B cell (primary cell): ENCODE data around the gene TBCD. TPM values are rescaled to one million over a fixed set of nuclear protein-coding genes. Genes with fewer than 3 reads are reported as not detected.

Experiments
- ATAC-seq: fragments of 200-7000 bp; cut with Tn5 transposase; one replicate; pipeline ENCODE4 v1.10.0; 2021; ENCODE audit warnings: low read depth, mild to moderate bottlenecking, moderate number of reproducible peaks, moderate library complexity
- CTCF ChIA-PET: fragments of 350-600 bp; sonication (Branson Sonifier 250); formaldehyde crosslinking; loops from one replicate; lab custom pipeline; 2021; ENCODE audit warnings: antibody characterized with exemption, inconsistent platforms; lab: Charles Lee
- POLR2A ChIA-PET: fragments of 350-600 bp; sonication (Branson Sonifier 250); formaldehyde crosslinking; loops from one replicate; lab custom pipeline; 2021; ENCODE audit warnings: antibody characterized with exemption; lab: Charles Lee
- DNase-seq: peaks from one replicate; pipeline ENCODE4 v3.0.0; 2013
- H2AFZ ChIP-seq: 2 replicates; pipeline ENCODE4 v1.6.1; 2012; ENCODE audit warnings: mild to moderate bottlenecking, low read depth, low read length; ENCODE audit not compliant: insufficient read depth, poor library complexity, severe bottlenecking
- H3K27ac ChIP-seq, 2 donors: 1 replicate in 1 of 2; 2 replicates in 1 of 2; pipeline ENCODE4 v1.5.1; 2012 to 2013; ENCODE audit warnings: low read length in 2 of 2, mild to moderate bottlenecking in 2 of 2, moderate library complexity in 1 of 2
- H3K27me3 ChIP-seq, 4 experiments: fragments of 200-600 bp in 1 of 4; sonication (generic) in 1 of 4; replicated peaks in 1 of 4; 1 replicate in 2 of 4; 2 replicates in 2 of 4; pipeline versions ENCODE4 v1.6.1 to v1.7.0; 2013 to 2016; ENCODE audit warnings: low read length in 3 of 4, mild to moderate bottlenecking in 2 of 4, mixed read lengths in 1 of 4, moderate library complexity in 1 of 4; ENCODE audit not compliant: insufficient read depth in 4 of 4, control insufficient read depth in 3 of 4; ENCODE audit errors: control extremely low read depth in 1 of 4
- H3K36me3 ChIP-seq, 2 experiments: replicated peaks in 1 of 2; 1 replicate in 1 of 2; 2 replicates in 1 of 2; pipeline versions ENCODE4 v1.6.1 to v1.7.1; 2013; ENCODE audit warnings: low read length in 1 of 2; ENCODE audit not compliant: insufficient read depth in 2 of 2, control insufficient read depth in 1 of 2; ENCODE audit errors: control extremely low read depth in 1 of 2, extremely low read depth in 1 of 2
- H3K4me1 ChIP-seq, 2 donors: fragments of 200-600 bp in 1 of 2; sonication (generic) in 1 of 2; 1 replicate in 1 of 2; 2 replicates in 1 of 2; pipeline versions ENCODE4 v1.5.1 to v1.6.1; 2013 to 2017; ENCODE audit warnings: low read length in 2 of 2; ENCODE audit not compliant: control insufficient read depth in 2 of 2, insufficient read depth in 2 of 2
- H3K4me2 ChIP-seq: replicated peaks from 2 replicates; pipeline ENCODE3; 2012; ENCODE audit warnings: mild to moderate bottlenecking, low read depth, low read length; ENCODE audit not compliant: poor library complexity, severe bottlenecking
- H3K4me3 ChIP-seq, 5 experiments: fragments of 200-600 bp in 1 of 5; sonication (generic) in 1 of 5; 1 replicate in 3 of 5; 2 replicates in 2 of 5; pipeline versions ENCODE4 v1.5.1 to v1.7.0; 2011 to 2016; ENCODE audit warnings: low read length in 4 of 5, mild to moderate bottlenecking in 4 of 5, low read depth in 2 of 5, control low read depth in 1 of 5, moderate library complexity in 1 of 5; ENCODE audit not compliant: insufficient read depth in 1 of 5; ENCODE audit errors: control extremely low read depth in 1 of 5, extremely low read depth in 1 of 5
- H3K79me2 ChIP-seq: fragments of 200-600 bp; sonication (generic); one replicate; pipeline ENCODE4 v1.6.0; 2016; ENCODE audit warnings: low read length; ENCODE audit not compliant: control insufficient read depth, insufficient read depth
- H3K9ac ChIP-seq: fragments of 200-600 bp; sonication (generic); 2 replicates; pipeline ENCODE4 v1.6.1; 2017; ENCODE audit warnings: mild to moderate bottlenecking, low read length, moderate library complexity
- H3K9me3 ChIP-seq, 3 donors: one replicate each; pipeline versions ENCODE4 v1.6.1 to v1.7.1; 2013; ENCODE audit warnings: low read length in 2 of 3; ENCODE audit not compliant: control insufficient read depth in 2 of 3, insufficient read depth in 1 of 3; ENCODE audit errors: control extremely low read depth in 1 of 3
- H4K20me1 ChIP-seq: 2 replicates; pipeline ENCODE4 v1.6.0; 2012; ENCODE audit warnings: mild to moderate bottlenecking, low read length; ENCODE audit not compliant: insufficient read depth, control insufficient read depth, poor library complexity, severe bottlenecking
- H3K27ac Mint-ChIP-seq: one replicate; pipeline ENCODE4 v1.8.0; 2021; ENCODE audit warnings: mixed read lengths
- H3K27me3 Mint-ChIP-seq: one replicate; pipeline ENCODE4 v1.8.0; 2021; ENCODE audit warnings: mixed read lengths
- H3K4me1 Mint-ChIP-seq: one replicate; pipeline ENCODE4 v1.8.0; 2021; ENCODE audit warnings: mixed read lengths
- H3K4me3 Mint-ChIP-seq: one replicate; pipeline ENCODE4 v1.8.0; 2021; ENCODE audit warnings: mixed read lengths
- H3K9me3 Mint-ChIP-seq: one replicate; pipeline ENCODE4 v1.8.0; 2022; ENCODE audit warnings: mixed read lengths; ENCODE audit not compliant: insufficient read depth
- CTCF ChIP-seq: fragments of 200-600 bp; IDR thresholded peaks from one replicate; pipeline ENCODE4 v1.8.0; 2022; ENCODE audit warnings: antibody characterized with exemption, mild to moderate bottlenecking
- EZH2 ChIP-seq: IDR thresholded peaks from 2 replicates; pipeline ENCODE4 v1.6.1; 2012; ENCODE audit warnings: borderline replicate concordance, low read depth, mild to moderate bottlenecking, moderate library complexity, low read length; ENCODE audit not compliant: insufficient read depth, poor library complexity, severe bottlenecking
- WGBS: methylation state at CpG from one replicate; pipeline ENCODE4 v1.1.5; 2013; ENCODE audit warnings: missing lambda C conversion rate; ENCODE audit not compliant: insufficient coverage; 5-methylcytosine and 5-hydroxymethylcytosine counted together
- intact Hi-C: fragments of 100-400 bp; cut with micrococcal nuclease; formaldehyde crosslinking; loops from one replicate; pipeline ENCODE4 v1.10.0; 2022
- polyA plus RNA-seq: library from polyadenylated mRNA; depleted of rRNA; stranded (reverse); fragments of >200 nt; gene quantifications from 2 replicates; pipeline ENCODE4 v1.2.3, GENCODE V29; 2012
- total RNA-seq, 2 donors: library from RNA; stranded (reverse); fragments of 120-200 nt in 1 of 2; gene quantifications; 1 replicate in 1 of 2; 2 replicates in 1 of 2; pipeline versions ENCODE4 v1.2.3 to v1.2.4, GENCODE V29; 2013 to 2022

The TBCD gene
- total and polyA plus RNA-seq, 2 donors (not counting 1 experiment from before 2014, with no cell fraction given): 60.8 to 101 TPM

GRCh38 chr17:82889496-82890338 lies 137.9 kb downstream of the TBCD start:
- TF ChIP-seq EZH2 (no peak), CTCF (no peak)
- POLR2A ChIA-PET: interaction anchor here (0.6 kb wide), 1 partner anchor 132 kb away, joined by 4 read pairs; no protein-coding TSS in a partner anchor
- 97% methylated on average over 21 of the region's 28 CpGs for WGBS
- ATAC-seq: no peak
- H3K27me3 ChIP-seq: no peaks in the 10 kb centered on the region
- intact Hi-C loops: no loop called here
- H4K20me1 ChIP-seq: no peaks in the 10 kb centered on the region
- H3K4me3 Mint-ChIP-seq: no peak overlapping the region
- H3K4me1 ChIP-seq: peaks cover 46 to 57% of the 10 kb centered on the region in 2 donors
- no peaks in the 10 kb centered on the region for H3K9me3 Mint-ChIP-seq
- DNase-seq: no peak
- H3K27ac Mint-ChIP-seq: no peak overlapping the region
- no peak overlapping the region for H3K4me2 ChIP-seq
- CTCF ChIA-PET: no interaction called here
- no peaks in the 10 kb centered on the region for H3K9me3 ChIP-seq
- H3K27me3 Mint-ChIP-seq: no peaks in the 10 kb centered on the region
- H3K4me3 ChIP-seq: no peak overlapping the region
- no peak overlapping the region for H3K9ac ChIP-seq
- H3K4me1 Mint-ChIP-seq: peaks cover 48% of the 10 kb centered on the region
- no peaks in the 10 kb centered on the region for H3K36me3 ChIP-seq
- no peak overlapping the region for H2AFZ ChIP-seq
- H3K79me2 ChIP-seq: no peaks in the 10 kb centered on the region
- H3K27ac ChIP-seq: no peak overlapping the region

GRCh38 chr17:82890339-82890730 lies 138.5 kb downstream of the TBCD start:
- Histone ChIP-seq H4K20me1 (no peaks in the 10 kb centered on the region), H3K4me1 (peaks cover 40 to 54% of the 10 kb centered on the region in 2 donors), H3K4me2 (no peak overlapping the region), H3K27ac (no peak overlapping the region), H3K36me3 (no peaks in the 10 kb centered on the region), H3K9ac (no peak overlapping the region), H2AFZ (no peak overlapping the region), H3K4me3 (no peak overlapping the region), H3K79me2 (peaks cover 2% of the 10 kb centered on the region), H3K9me3 (no peaks in the 10 kb centered on the region), H3K27me3 (no peaks in the 10 kb centered on the region)
- DNase-seq (no peak), ATAC-seq (no peak)
- H3K27me3 Mint-ChIP-seq: no peaks in the 10 kb centered on the region
- no peak overlapping the region for H3K27ac Mint-ChIP-seq
- no peak overlapping the region for H3K4me3 Mint-ChIP-seq
- TF ChIP-seq CTCF (no peak), EZH2 (no peak)
- POLR2A ChIA-PET: no interaction called here
- H3K4me1 Mint-ChIP-seq: peaks cover 41% of the 10 kb centered on the region
- 98% methylated on average over 16 of the region's 18 CpGs for WGBS
- intact Hi-C loops: no loop called here
- H3K9me3 Mint-ChIP-seq: no peaks in the 10 kb centered on the region
- CTCF ChIA-PET: interaction anchor here (0.9 kb wide), 1 partner anchor 108 kb away, joined by 3 read pairs; no protein-coding TSS in a partner anchor
